ENCODE results near the gene ZDHHC3.
A peak's percentile ranks its signal among the peaks of the same experiment; 100 is the strongest.

ZDHHC3 gene

GRCh38 chr3:44976002-44976815 is at the start of gene ZDHHC3, which contains the start of gene EXOSC7:
TSS of gene ZDHHC3 (minus strand) at chr3:44976174. CDS start at chr3:44959436, 16,738 bp downstream.
TSS of gene EXOSC7 (plus strand) at chr3:44976244. CDS start at chr3:44976278, 34 bp downstream.
- DNase-seq: peak; percentile 84 to 87

GRCh38 chr3:45024542-45025255 is 48.7 kb upstream of the ZDHHC3 start:
- DNase-seq: no peak

GRCh38 chr3:45023675-45024074 is 47.7 kb upstream of the ZDHHC3 start:
- no peak for DNase-seq

GRCh38 chr3:45021524-45022297 is 45.7 kb upstream of the ZDHHC3 start:
- no peak for DNase-seq

GRCh38 chr3:45020534-45020933 is 44.6 kb upstream of the ZDHHC3 start:
- peak in 1 of 2 donors; percentile 13 for DNase-seq

GRCh38 chr3:45017821-45018220 is 41.8 kb upstream of the ZDHHC3 start:
- no peak for DNase-seq

GRCh38 chr3:45016916-45017315 is 40.9 kb upstream of the ZDHHC3 start:
- no peak for DNase-seq

- no peak for DNase-seq
These were observed 36.6 kb upstream of the ZDHHC3 start for GRCh38 chr3:45012577-45012976.

GRCh38 chr3:45011756-45012508 is 36.0 kb upstream of the ZDHHC3 start:
- no peak for DNase-seq

GRCh38 chr3:45010811-45011333 is 34.9 kb upstream of the ZDHHC3 start:
- no peak for DNase-seq

GRCh38 chr3:45009868-45010267 is 33.9 kb upstream of the ZDHHC3 start:
- no peak for DNase-seq

- no peak for DNase-seq
These were observed 32.1 kb upstream of the ZDHHC3 start for GRCh38 chr3:45008117-45008516.

- DNase-seq: no peak
These were observed 31.1 kb upstream of the ZDHHC3 start for GRCh38 chr3:45007091-45007490.

- no peak for DNase-seq
These were observed 27.9 kb upstream of the ZDHHC3 start for GRCh38 chr3:45003859-45004258.

- DNase-seq: no peak
These were observed 27.4 kb upstream of the ZDHHC3 start for GRCh38 chr3:45003406-45003805.

GRCh38 chr3:45002720-45003119 is 26.7 kb upstream of the ZDHHC3 start:
- DNase-seq: no peak

GRCh38 chr3:45002139-45002660 is 26.2 kb upstream of the ZDHHC3 start:
- DNase-seq: no peak

- DNase-seq: no peak
These were observed 25.8 kb upstream of the ZDHHC3 start for GRCh38 chr3:45001738-45002137.

- no peak for DNase-seq
These were observed 24.8 kb upstream of the ZDHHC3 start for GRCh38 chr3:45000823-45001222.

- no peak for DNase-seq
These were observed 23.8 kb upstream of the ZDHHC3 start for GRCh38 chr3:44999782-45000181.

- DNase-seq: no peak
These were observed 20.6 kb upstream of the ZDHHC3 start for GRCh38 chr3:44996556-44996969.

Measured in activated CD4-positive, alpha-beta T cell treated with anti-CD3 and anti-CD28 coated beads for 4 hours (primary cell).